Measurements from ENCODE around the gene MARCHF9. TPM values are rescaled to one million over a fixed set of nuclear protein-coding genes. Genes with fewer than 3 reads are reported as not detected.
A peak's percentile ranks its signal among the peaks of the same experiment; 100 is the strongest.

MARCHF9 gene
- polyA plus RNA-seq, 3 donors from 2014 or later, result 1.7 to 4.4 (median 3.7) TPM

GRCh38 chr12:57737467-57738460, 17.1 kb upstream of the MARCHF9 start:
- no peak overlapping the region for H3K4me3 Mint-ChIP-seq
- peaks cover 47 to 55% of the 10 kb centered on the region in 2 donors for H3K4me1 Mint-ChIP-seq
- no peak for DNase-seq
- H3K9me3 Mint-ChIP-seq, result no peaks in the 10 kb centered on the region
- H3K27me3 Mint-ChIP-seq (ENCODE audit: low read depth in 3 of 3), result peaks cover 11 to 16% (median 14%) of the 10 kb centered on the region in 3 donors
- H3K36me3 Mint-ChIP-seq, result peaks cover 4 to 14% (median 12%) of the 10 kb centered on the region in 3 donors
- H3K27ac Mint-ChIP-seq, result no peak overlapping the region

- Mint-ChIP-seq H3K27ac (peak within 1 kb of the TSS; percentile 76 to 96 (median 85)), H3K36me3 (peaks cover 4 to 12% (median 7%) of the 10 kb centered on the region in 3 donors), H3K27me3 (ENCODE audit: low read depth in 3 of 3) (peaks cover 11 to 16% (median 14%) of the 10 kb centered on the region in 3 donors), H3K4me3 (peak within 1 kb of the TSS; percentile 30 to 74 (median 68)), H3K9me3 (no peaks in the 10 kb centered on the region), H3K4me1 (peaks cover 49 to 58% of the 10 kb centered on the region in 2 donors)
- no peak for DNase-seq
Observed at GRCh38 chr12:57738661-57739237, 16.2 kb upstream of the MARCHF9 start, which contains the start of gene AGAP2. Gene AGAP2, minus strand, starts transcription at chr12:57738742. Its CDS starts 496 bp downstream, at chr12:57738246.

DNA sequence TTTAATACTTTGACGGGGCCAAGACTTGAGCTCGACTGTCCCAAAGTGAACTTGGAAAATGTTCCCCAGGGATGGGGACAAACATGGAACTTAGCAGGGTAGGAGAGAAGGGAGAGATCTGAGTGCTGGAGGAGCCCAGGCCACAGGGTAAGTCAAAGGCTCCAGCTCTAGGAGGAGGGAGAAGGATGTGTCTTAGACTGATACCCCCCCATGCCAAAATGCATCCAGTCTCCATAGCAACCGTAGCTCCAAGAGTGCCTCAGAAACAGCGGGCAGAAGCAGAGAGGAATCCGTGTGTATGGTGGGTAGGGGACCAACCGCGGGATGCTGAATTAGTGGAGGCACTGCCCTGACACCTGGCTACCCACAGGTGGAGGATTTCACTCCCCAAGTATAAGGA, 15.5 kb upstream of the MARCHF9 start:
- no peaks in the 10 kb centered on the region for H3K9me3 Mint-ChIP-seq
- H3K36me3 Mint-ChIP-seq, result peaks cover 4 to 12% (median 6%) of the 10 kb centered on the region in 3 donors
- no peak for DNase-seq
- peak overlapping the region; percentile 30 to 74 (median 68) for H3K4me3 Mint-ChIP-seq
- H3K27me3 Mint-ChIP-seq (ENCODE audit: low read depth in 3 of 3), result peaks cover 12 to 21% (median 17%) of the 10 kb centered on the region in 3 donors
- peaks cover 56 to 64% of the 10 kb centered on the region in 2 donors for H3K4me1 Mint-ChIP-seq
- peak overlapping the region; percentile 76 to 96 (median 85) for H3K27ac Mint-ChIP-seq

DNA sequence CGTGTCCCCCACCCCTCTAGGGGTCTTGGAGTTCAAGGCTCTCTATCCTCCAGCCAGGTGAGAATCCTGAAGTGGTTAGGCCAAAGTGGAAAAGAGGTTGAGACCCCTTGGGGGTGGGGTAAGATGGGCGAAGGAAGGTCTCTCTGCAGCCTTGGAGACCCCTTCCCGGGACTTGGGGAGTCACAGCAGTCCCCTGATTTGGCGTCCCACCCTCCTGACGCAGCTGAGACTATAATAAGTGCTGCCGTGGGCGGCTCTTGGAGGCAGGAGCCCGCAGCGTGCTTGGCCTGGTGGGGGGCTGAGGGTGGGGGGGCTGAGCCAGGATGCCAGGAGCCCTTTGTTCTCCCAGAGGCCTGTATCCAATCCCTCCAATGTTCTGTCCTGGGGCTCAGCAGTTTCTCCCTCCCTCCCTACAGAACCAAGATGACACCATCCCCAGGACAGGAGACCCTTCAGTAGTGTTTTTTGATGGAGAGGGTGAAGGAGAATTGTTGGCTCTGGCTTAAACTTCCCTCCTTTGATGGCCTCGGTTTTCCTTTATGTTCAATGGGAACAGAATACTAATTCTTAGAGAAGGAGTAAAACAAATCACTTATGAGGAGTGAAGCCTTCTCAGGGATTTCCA, 14.9 kb upstream of the MARCHF9 start:
- H3K27me3 Mint-ChIP-seq (ENCODE audit: low read depth in 3 of 3), result peaks cover 13 to 27% (median 23%) of the 10 kb centered on the region in 3 donors
- no peaks in the 10 kb centered on the region for H3K9me3 Mint-ChIP-seq
- H3K27ac Mint-ChIP-seq, result peak overlapping the region; percentile 94 to 99 (median 98)
- peaks cover under 1 to 5% (median 2%) of the 10 kb centered on the region in 3 donors for H3K36me3 Mint-ChIP-seq
- peak overlapping the region; percentile 62 to 95 (median 74) for H3K4me3 Mint-ChIP-seq
- DNase-seq, result no peak
- peaks cover 57 to 64% of the 10 kb centered on the region in 2 donors for H3K4me1 Mint-ChIP-seq

DNA sequence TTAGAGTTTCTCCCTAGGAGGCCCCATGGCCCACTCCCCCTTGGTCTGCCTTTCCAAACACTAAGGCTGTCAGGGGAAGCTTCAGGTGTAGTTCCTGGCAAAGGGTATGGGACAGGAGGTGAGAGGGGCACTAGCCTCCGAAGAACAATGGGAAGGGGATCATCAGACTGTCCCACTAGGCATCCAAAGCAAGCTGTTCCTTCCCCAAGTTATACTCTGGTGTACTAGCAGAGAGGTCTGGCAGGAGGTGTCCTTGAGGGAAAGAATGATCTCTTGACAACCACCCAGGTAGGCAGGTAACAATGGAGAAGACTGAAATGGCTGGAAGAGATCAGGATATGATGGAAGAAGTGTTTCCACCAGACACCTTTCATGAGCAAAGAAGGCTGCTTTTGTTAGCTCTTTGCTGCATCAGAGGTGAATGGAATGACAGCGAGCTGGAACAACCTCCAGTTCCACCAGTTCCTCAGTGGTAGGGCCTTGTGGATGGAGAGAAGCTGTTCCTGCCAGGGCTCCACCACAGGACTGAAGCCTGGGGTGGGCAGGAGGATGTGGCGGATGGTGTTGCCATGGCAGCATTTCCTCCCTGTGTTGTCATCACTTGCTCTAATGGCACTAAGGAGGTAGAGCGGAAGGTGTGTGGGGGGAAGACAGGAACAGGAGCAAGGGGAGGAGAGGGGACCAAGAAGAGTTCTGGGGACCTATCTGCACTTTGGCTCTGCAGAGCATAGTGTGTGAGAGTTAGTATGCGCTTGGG, 14.1 kb upstream of the MARCHF9 start:
- peak; percentile 88 for DNase-seq
- peak overlapping the region; percentile 86 to 96 (median 89) for H3K4me3 Mint-ChIP-seq
- peaks cover 13 to 28% (median 27%) of the 10 kb centered on the region in 3 donors for H3K27me3 Mint-ChIP-seq (ENCODE audit: low read depth in 3 of 3)
- peaks cover 0 to 5% (median 0%) of the 10 kb centered on the region in 3 donors for H3K36me3 Mint-ChIP-seq
- H3K27ac Mint-ChIP-seq, result peak overlapping the region; percentile 94 to 99 (median 98)
- H3K9me3 Mint-ChIP-seq, result no peaks in the 10 kb centered on the region
- peaks cover 63 to 68% of the 10 kb centered on the region in 2 donors for H3K4me1 Mint-ChIP-seq

DNA sequence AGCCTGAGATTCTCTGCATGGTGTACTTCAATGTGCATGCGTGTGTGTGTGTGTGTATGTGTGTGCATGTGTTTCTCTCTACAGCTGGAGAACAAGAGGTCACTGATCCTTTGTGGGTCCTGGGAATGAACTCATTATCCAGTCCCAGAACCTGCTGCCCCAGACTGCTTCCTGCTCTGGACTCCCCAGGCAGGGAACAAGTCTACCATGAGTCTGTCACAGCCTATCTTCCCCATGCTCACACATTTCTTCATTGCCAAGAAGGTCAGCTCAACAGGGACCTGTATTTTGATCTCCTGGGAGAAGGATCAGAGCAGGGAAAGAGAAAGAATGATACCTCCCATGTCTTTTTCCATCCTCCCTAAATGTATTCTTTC, 13.5 kb upstream of the MARCHF9 start:
- Mint-ChIP-seq H3K36me3 (peaks cover 0 to 5% (median 0%) of the 10 kb centered on the region in 3 donors), H3K4me3 (peak overlapping the region; percentile 86 to 96 (median 89))

DNA sequence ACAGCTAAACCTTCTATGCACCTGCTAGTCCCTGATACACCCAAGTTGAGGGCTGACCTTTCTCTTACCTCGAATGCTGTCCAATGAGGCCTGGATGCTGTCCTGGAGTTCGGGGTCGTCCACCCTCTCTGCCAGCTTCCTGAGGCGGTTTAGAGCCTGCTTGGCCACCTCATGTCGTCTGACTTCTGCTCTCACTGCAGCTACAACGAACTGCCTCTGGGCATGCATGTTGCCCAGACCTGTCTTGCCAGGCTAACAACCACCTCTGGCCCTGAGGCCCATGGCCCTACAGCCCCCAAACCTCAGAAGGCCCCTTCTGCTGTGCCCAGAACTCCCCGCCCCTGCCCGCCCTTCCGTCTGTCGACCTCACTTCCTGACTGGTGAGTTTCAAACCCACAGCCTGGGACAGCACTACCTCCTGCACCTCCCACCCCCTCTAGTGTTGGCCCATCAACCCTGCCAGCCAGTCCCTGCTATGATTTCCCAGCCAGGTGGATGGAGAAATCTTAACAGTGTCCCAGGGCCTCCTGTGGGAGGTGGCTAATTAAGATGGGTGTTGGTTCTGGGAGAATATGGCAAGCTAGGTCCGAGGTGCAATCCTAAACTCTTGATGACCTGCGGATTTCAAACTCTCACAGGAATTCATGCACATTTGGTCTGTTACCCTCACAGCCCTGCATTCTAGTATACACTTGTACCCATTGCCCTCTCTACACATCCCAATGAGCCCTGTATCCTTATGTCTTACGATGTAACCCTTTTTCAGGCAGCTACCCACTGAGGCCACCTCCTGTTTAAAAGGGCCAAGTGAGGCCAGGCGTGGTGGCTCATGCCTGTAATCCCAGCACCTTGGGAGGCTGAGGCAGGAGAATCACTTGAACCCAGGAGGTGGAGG, 12.8 kb upstream of the MARCHF9 start:
- Mint-ChIP-seq H3K27ac (peak overlapping the region; percentile 94 to 99 (median 98)), H3K36me3 (peaks cover 0 to 6% (median under 1%) of the 10 kb centered on the region in 3 donors), H3K9me3 (no peaks in the 10 kb centered on the region), H3K4me1 (peaks cover 66 to 73% of the 10 kb centered on the region in 2 donors), H3K4me3 (peak overlapping the region; percentile 86 to 96 (median 89)), H3K27me3 (ENCODE audit: low read depth in 3 of 3) (peaks cover 8 to 28% (median 27%) of the 10 kb centered on the region in 3 donors)
- DNase-seq, result peak; percentile 82 to 83 (median 82)

More for the DNA sequence above, 13.5 kb upstream of the MARCHF9 start:
- H3K27ac Mint-ChIP-seq, result peak overlapping the region; percentile 94 to 99 (median 98)
- peaks cover 12 to 28% (median 27%) of the 10 kb centered on the region in 3 donors for H3K27me3 Mint-ChIP-seq (ENCODE audit: low read depth in 3 of 3)
- H3K9me3 Mint-ChIP-seq, result no peaks in the 10 kb centered on the region
- peaks cover 68 to 71% of the 10 kb centered on the region in 2 donors for H3K4me1 Mint-ChIP-seq
- DNase-seq, result no peak

DNA sequence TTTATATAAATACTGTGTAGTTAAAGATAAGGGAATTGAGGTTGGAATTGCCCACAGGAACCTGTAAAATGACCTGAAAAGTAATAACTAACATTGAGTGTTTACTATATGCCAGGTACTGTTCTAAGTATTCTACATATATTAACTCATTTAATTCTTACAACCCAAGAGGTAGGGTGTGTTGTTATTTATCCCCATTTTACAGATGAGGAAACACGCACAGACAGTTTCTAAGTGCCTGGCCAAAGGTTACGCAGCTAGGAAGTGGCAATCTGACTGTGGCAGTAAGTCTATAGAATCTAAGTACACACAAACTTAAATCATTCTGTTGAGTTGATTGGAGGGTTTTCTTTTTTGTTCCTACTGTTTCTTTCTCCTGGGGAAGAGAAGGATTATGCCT, 11.1 kb upstream of the MARCHF9 start:
- DNase-seq, result no peak
- peak overlapping the region; percentile 88 to 98 (median 90) for H3K4me3 Mint-ChIP-seq
- H3K4me1 Mint-ChIP-seq, result peaks cover 66 to 77% of the 10 kb centered on the region in 2 donors
- H3K9me3 Mint-ChIP-seq, result no peaks in the 10 kb centered on the region
- H3K27ac Mint-ChIP-seq, result peak overlapping the region; percentile 94 to 99 (median 98)
- peaks cover 8 to 29% (median 28%) of the 10 kb centered on the region in 3 donors for H3K27me3 Mint-ChIP-seq (ENCODE audit: low read depth in 3 of 3)
- H3K36me3 Mint-ChIP-seq, result peaks cover 4 to 10% (median 9%) of the 10 kb centered on the region in 3 donors

- peak; percentile 77 to 82 (median 80) for DNase-seq
- Mint-ChIP-seq H3K27me3 (ENCODE audit: low read depth in 3 of 3) (peaks cover 8 to 29% (median 28%) of the 10 kb centered on the region in 3 donors), H3K9me3 (no peaks in the 10 kb centered on the region), H3K27ac (peak overlapping the region; percentile 94 to 99 (median 98)), H3K36me3 (peaks cover 4 to 14% (median 6%) of the 10 kb centered on the region in 3 donors), H3K4me1 (peaks cover 62 to 72% of the 10 kb centered on the region in 2 donors), H3K4me3 (peak overlapping the region; percentile 88 to 98 (median 90))
Observed at GRCh38 chr12:57744194-57744776, 10.6 kb upstream of the MARCHF9 start.

DNA sequence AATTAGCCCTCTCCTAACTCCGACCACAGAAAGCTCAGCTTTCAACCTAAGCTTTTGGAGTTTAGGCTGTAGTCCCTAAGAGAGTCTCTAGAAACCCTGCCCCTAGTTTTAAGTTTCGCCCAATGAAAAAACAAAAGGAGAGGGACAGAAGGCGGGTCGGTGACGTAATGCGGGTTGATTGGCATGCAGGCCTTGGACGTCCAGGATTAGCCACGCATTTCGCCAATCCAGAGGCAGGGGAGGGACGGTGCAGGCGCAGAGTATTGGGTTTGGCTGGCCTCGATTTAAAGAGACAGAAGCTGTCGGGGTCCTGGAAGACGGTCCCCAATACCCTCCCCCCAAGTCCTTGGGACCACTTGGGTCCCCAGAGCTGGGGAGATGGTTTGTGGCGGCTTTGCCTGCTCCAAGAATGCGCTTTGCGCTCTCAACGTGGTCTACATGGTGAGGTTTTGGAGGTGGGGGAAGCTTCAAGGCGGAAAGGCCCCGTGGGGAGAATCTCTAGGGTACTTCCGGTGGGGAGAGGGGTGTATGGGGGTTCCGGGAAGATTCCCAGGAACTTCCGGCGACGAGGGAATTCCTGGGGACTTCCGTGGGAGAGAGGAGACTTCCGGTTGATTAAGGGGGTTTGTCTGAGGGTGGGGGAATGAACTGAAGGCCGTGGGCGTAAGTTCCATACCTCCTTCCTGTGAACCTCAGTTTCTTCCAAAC, 10.0 kb upstream of the MARCHF9 start, which contains the start of gene TSPAN31:
Gene TSPAN31, plus strand, starts transcription at position 263 of the 708 bp plus-strand sequence. Its CDS starts 116 bp downstream, at position 379.
- Mint-ChIP-seq H3K9me3 (no peaks in the 10 kb centered on the region), H3K4me3 (peak within 1 kb of the TSS; percentile 88 to 98 (median 90)), H3K4me1 (peaks cover 56 to 67% of the 10 kb centered on the region in 2 donors), H3K27me3 (ENCODE audit: low read depth in 3 of 3) (peaks cover 8 to 29% (median 28%) of the 10 kb centered on the region in 3 donors), H3K27ac (peak within 1 kb of the TSS; percentile 94 to 99 (median 98)), H3K36me3 (peaks cover 4 to 15% (median 4%) of the 10 kb centered on the region in 3 donors)
- DNase-seq, result peak; percentile 94 to 95 (median 94)

- no peak for DNase-seq
- Mint-ChIP-seq H3K27me3 (ENCODE audit: low read depth in 3 of 3) (peaks cover 8 to 29% (median 27%) of the 10 kb centered on the region in 3 donors), H3K4me1 (peaks cover 55 to 67% of the 10 kb centered on the region in 2 donors), H3K4me3 (peak overlapping the region; percentile 88 to 98 (median 90)), H3K36me3 (peaks cover 4 to 15% (median 4%) of the 10 kb centered on the region in 3 donors), H3K9me3 (no peaks in the 10 kb centered on the region), H3K27ac (peak overlapping the region; percentile 94 to 99 (median 98))
Observed at GRCh38 chr12:57745485-57745881, 9.4 kb upstream of the MARCHF9 start.
